GM23338 (cell line): ENCODE data around the gene RAI14. TPM values are rescaled to one million over a fixed set of nuclear protein-coding genes. Genes with fewer than 3 reads are reported as not detected.

ENCODE experiments used
- ATAC-seq: fragments of 200-7000 bp; cut with Tn5 transposase; 3 replicates; pipeline ENCODE4 v1.9.1; 2020
- DNase-seq: peaks from one replicate; pipeline ENCODE4 v3.0.0-alpha.2; 2015; ENCODE audit warnings: low spot score
- H2AFZ ChIP-seq: fragments of 200-600 bp; sonication (generic); 2 replicates; pipeline ENCODE4 v1.8.0; 2016; ENCODE audit warnings: antibody characterized with exemption, mild to moderate bottlenecking, moderate library complexity
- H3F3A ChIP-seq: fragments of 200-600 bp; sonication (generic); replicated peaks from 2 replicates; pipeline ENCODE4 v1.8.0; 2017; ENCODE audit warnings: antibody characterized with exemption, mixed run types, low read depth
- H3K27ac ChIP-seq: fragments of 200-600 bp; sonication (generic); 2 replicates; pipeline ENCODE4 v1.6.1; 2016; ENCODE audit warnings: low read depth
- H3K27me3 ChIP-seq: fragments of 200-600 bp; sonication (generic); 2 replicates; pipeline ENCODE4 v1.8.0; 2016; ENCODE audit warnings: mild to moderate bottlenecking, mixed run types, moderate library complexity; ENCODE audit not compliant: insufficient read depth
- H3K36me3 ChIP-seq: fragments of 200-600 bp; sonication (generic); 2 replicates; pipeline ENCODE4 v1.8.0; 2016; ENCODE audit warnings: mild to moderate bottlenecking; ENCODE audit not compliant: insufficient read depth
- H3K4me1 ChIP-seq: fragments of 200-600 bp; sonication (generic); 2 replicates; pipeline ENCODE4 v1.8.0; 2016; ENCODE audit warnings: mild to moderate bottlenecking, moderate library complexity; ENCODE audit not compliant: insufficient read depth
- H3K4me2 ChIP-seq: fragments of 200-600 bp; sonication (generic); 2 replicates; pipeline ENCODE4 v1.7.1; 2017; ENCODE audit warnings: mixed run types
- H3K4me3 ChIP-seq: fragments of 200-600 bp; sonication (generic); 2 replicates; pipeline ENCODE4 v1.6.1; 2016; ENCODE audit warnings: mixed run types
- H3K79me2 ChIP-seq: fragments of 200-600 bp; sonication (generic); replicated peaks from 2 replicates; pipeline ENCODE4 v1.8.0; 2017; ENCODE audit warnings: mild to moderate bottlenecking; ENCODE audit not compliant: insufficient read depth
- H3K9me2 ChIP-seq: fragments of 200-600 bp; sonication (generic); 2 replicates; pipeline ENCODE4 v1.8.0; 2017; ENCODE audit not compliant: insufficient read depth
- H4K20me1 ChIP-seq: fragments of 200-600 bp; sonication (generic); replicated peaks from 2 replicates; pipeline ENCODE4 v1.8.0; 2017; ENCODE audit warnings: mild to moderate bottlenecking; ENCODE audit not compliant: insufficient read depth
- H3K27ac Mint-ChIP-seq: 2 replicates; pipeline ENCODE4 v1.8.0; 2020; ENCODE audit warnings: inconsistent platforms, mild to moderate bottlenecking, moderate library complexity, mixed read lengths
- H3K27me3 Mint-ChIP-seq: 3 replicates; pipeline ENCODE4 v1.8.0; 2022; ENCODE audit warnings: low read depth, mild to moderate bottlenecking, moderate library complexity, mixed read lengths, inconsistent platforms; ENCODE audit not compliant: insufficient read depth, poor library complexity
- H3K36me3 Mint-ChIP-seq: 3 replicates; pipeline ENCODE4 v1.8.0; 2021; ENCODE audit warnings: low read depth, mild to moderate bottlenecking, inconsistent platforms, moderate library complexity, mixed read lengths
- H3K4me1 Mint-ChIP-seq: 3 replicates; pipeline ENCODE4 v1.8.0; 2020; ENCODE audit warnings: mild to moderate bottlenecking, inconsistent platforms, mixed read lengths
- H3K4me3 Mint-ChIP-seq: 3 replicates; pipeline ENCODE4 v1.8.0; 2021; ENCODE audit warnings: moderate library complexity, mild to moderate bottlenecking, inconsistent platforms, mixed read lengths
- H3K9me3 Mint-ChIP-seq: 3 replicates; pipeline ENCODE4 v1.8.0; 2020; ENCODE audit warnings: moderate library complexity, mild to moderate bottlenecking, inconsistent platforms, mixed read lengths
- CREB1 ChIP-seq: fragments of 250-450 bp; sonication (Bioruptor Pico); IDR thresholded peaks from 2 replicates; pipeline ENCODE4 v1.5.0; 2020; ENCODE audit warnings: low read depth, mild to moderate bottlenecking, moderate library complexity
- CTCF ChIP-seq, 2 experiments: fragments of 200-600 bp in 1 of 2; sonication (generic) in 1 of 2; conservative IDR thresholded peaks; 2 replicates each; pipeline versions ENCODE4 v1.5.1 to v1.6.1; 2016 to 2017; ENCODE audit warnings: antibody characterized with exemption in 2 of 2, low read depth in 2 of 2, mild to moderate bottlenecking in 2 of 2, moderate library complexity in 1 of 2
- ETS1 ChIP-seq: IDR thresholded peaks from 2 replicates; pipeline ENCODE4 v1.6.1; 2016; ENCODE audit warnings: antibody characterized with exemption
- EZH2 ChIP-seq: fragments of 200-600 bp; sonication (generic); IDR thresholded peaks from one replicate; pipeline ENCODE4 v1.8.0; 2017; ENCODE audit warnings: antibody characterized with exemption, mild to moderate bottlenecking, low read depth; ENCODE audit not compliant: unreplicated experiment
- EZH2phosphoT487 ChIP-seq: fragments of 200-600 bp; sonication (generic); IDR thresholded peaks from one replicate; pipeline ENCODE4 v1.8.1; 2018; ENCODE audit warnings: antibody characterized with exemption; ENCODE audit not compliant: unreplicated experiment
- JUNB ChIP-seq: IDR thresholded peaks from one replicate; pipeline ENCODE4 v1.6.1; 2016; ENCODE audit warnings: antibody characterized with exemption; ENCODE audit not compliant: unreplicated experiment
- NANOG ChIP-seq: IDR thresholded peaks from 2 replicates; pipeline ENCODE4 v1.6.1; 2016; ENCODE audit warnings: antibody characterized with exemption, borderline replicate concordance
- POLR2AphosphoS5 ChIP-seq: IDR thresholded peaks from 2 replicates; pipeline ENCODE4 v1.6.1; 2016; ENCODE audit warnings: antibody characterized with exemption, low read depth
- REST ChIP-seq: IDR thresholded peaks from one replicate; pipeline ENCODE4 v1.6.1; 2018; ENCODE audit warnings: antibody characterized with exemption; ENCODE audit not compliant: unreplicated experiment
- STAT1 ChIP-seq: IDR thresholded peaks from one replicate; pipeline ENCODE4 v1.6.1; 2016; ENCODE audit warnings: antibody characterized with exemption; ENCODE audit not compliant: unreplicated experiment
- ZNF114 ChIP-seq: fragments of 250-450 bp; sonication (Bioruptor Pico); IDR thresholded peaks from 2 replicates; pipeline ENCODE4 v1.5.0; 2020; ENCODE audit warnings: mild to moderate bottlenecking, moderate library complexity
- ZNF331 ChIP-seq: fragments of 250-450 bp; sonication (Bioruptor Pico); IDR thresholded peaks from 2 replicates; pipeline ENCODE4 v1.5.0; 2020; ENCODE audit warnings: low read depth, mild to moderate bottlenecking, moderate library complexity
- ZNF462 ChIP-seq: fragments of 250-450 bp; sonication (Bioruptor Pico); IDR thresholded peaks from 2 replicates; pipeline ENCODE4 v1.5.0; 2020; ENCODE audit warnings: mild to moderate bottlenecking, moderate library complexity
- polyA plus RNA-seq: library from polyadenylated mRNA; unstranded; fragments of >200 nt; fragmentation: Nextera tagmentation; extraction: Ambion mirVana; gene quantifications from 2 replicates; pipeline ENCODE4 v1.2.1, GENCODE V29; 2016
- total RNA-seq: library from RNA; depleted of rRNA; stranded (reverse); fragments of >200 nt; shearing (Covaris generic); gene quantifications from 2 replicates; pipeline ENCODE4 v1.2.3, GENCODE V29; 2014

RAI14 gene
- total and polyA plus RNA-seq, 2 experiments from 2014 or later: 58.8 to 95.8 TPM

GRCh38 chr5:34648840-34649158 is 7.3 kb upstream of the RAI14 start:
- no peaks in the 10 kb centered on the region for H3K79me2 ChIP-seq
- Mint-ChIP-seq H3K36me3 (peaks cover 20% of the 10 kb centered on the region), H3K27ac (no peak overlapping the region), H3K27me3 (no peaks in the 10 kb centered on the region), H3K4me3 (no peak overlapping the region), H3K9me3 (peaks cover 34% of the 10 kb centered on the region), H3K4me1 (peaks cover 3% of the 10 kb centered on the region; the same call in 2 of the 3 replicates)
- peaks cover 2% of the 10 kb centered on the region for H3K4me1 ChIP-seq
- H2AFZ ChIP-seq: no peak overlapping the region
- H3K36me3 ChIP-seq: no peaks in the 10 kb centered on the region
- H3K27ac ChIP-seq: no peak overlapping the region
- no peak for TF ChIP-seq STAT1
- TF ChIP-seq JUNB: no peak
- no peak for TF ChIP-seq CTCF (conservative IDR thresholded peaks at IDR 0.05; ENCODE audit: low read depth in 2 of 2)
- TF ChIP-seq ZNF462: no peak
- no peak for TF ChIP-seq ZNF114 (CRISPR knock-in tag)
- TF ChIP-seq EZH2phosphoT487: no peak
- no peak for TF ChIP-seq EZH2
- TF ChIP-seq ZNF331 (CRISPR knock-in tag): no peak
- no peak for TF ChIP-seq NANOG
- no peak for TF ChIP-seq ETS1
- no peak for TF ChIP-seq CREB1 (CRISPR knock-in tag)
- TF ChIP-seq POLR2AphosphoS5: no peak
- TF ChIP-seq REST: no peak
- H3K4me2 ChIP-seq: no peak overlapping the region
- no peaks in the 10 kb centered on the region for H3K27me3 ChIP-seq
- no peaks in the 10 kb centered on the region for H4K20me1 ChIP-seq
- no peak overlapping the region for H3K4me3 ChIP-seq
- ATAC-seq (no peak), DNase-seq (no peak)
- H3K9me2 ChIP-seq: 0 out of 2 replicates have a peak, but pooled peaks cover 6% of the 10 kb centered on the region
- H3F3A ChIP-seq: no peaks in the 10 kb centered on the region
